MCF 10A (cell line): ENCODE data around the gene AASDHPPT. TPM values are rescaled to one million over a fixed set of nuclear protein-coding genes. Genes with fewer than 3 reads are reported as not detected.

Experiments used
- Bru-seq: library from RNA; stranded (reverse); fragments of 400-500 nt; gene quantifications from one replicate; lab custom pipeline; 2021; lab: Mats Ljungman, UMichigan
- BruChase-seq, 2 experiments: library from RNA; stranded (reverse); fragments of 400-500 nt; gene quantifications; one replicate each; lab custom pipeline; 2021; lab: Mats Ljungman, UMichigan
- BruUV-seq: library from RNA; stranded (reverse); fragments of 400-500 nt; replicated peaks from 2 replicates; lab custom pipeline; 2021; lab: Mats Ljungman, UMichigan
- CTCF ChIA-PET: fragments of 300-600 bp; sonication (Branson Sonifier 250); formaldehyde crosslinking; extraction: SDS; loops from one replicate; lab custom pipeline; 2021; ENCODE audit warnings: antibody characterized with exemption, inconsistent platforms; lab: Yijun Ruan, JAX
- POLR2A ChIA-PET: fragments of 300-600, 350-650 bp; sonication (Branson Sonifier 250); formaldehyde crosslinking; extraction: SDS; loops from one replicate; lab custom pipeline; 2020; ENCODE audit warnings: antibody characterized with exemption, inconsistent platforms; lab: Yijun Ruan, JAX
- DNase-seq: peaks from one replicate; pipeline ENCODE4 v3.0.0-alpha.2; 2018; ENCODE audit not compliant: unreplicated experiment
- H3K27ac Mint-ChIP-seq: one replicate; pipeline ENCODE4 v1.8.0; 2022; ENCODE audit warnings: mild to moderate bottlenecking, low read depth, mixed read lengths; ENCODE audit not compliant: unreplicated experiment
- H3K27me3 Mint-ChIP-seq: one replicate; pipeline ENCODE4 v1.8.0; 2022; ENCODE audit warnings: mixed read lengths; ENCODE audit not compliant: insufficient read depth, unreplicated experiment
- H3K36me3 Mint-ChIP-seq: one replicate; pipeline ENCODE4 v1.8.0; 2022; ENCODE audit warnings: mild to moderate bottlenecking, moderate library complexity, mixed read lengths; ENCODE audit not compliant: insufficient read depth, unreplicated experiment
- H3K4me1 Mint-ChIP-seq: one replicate; pipeline ENCODE4 v1.8.0; 2022; ENCODE audit warnings: mixed read lengths; ENCODE audit not compliant: insufficient read depth, unreplicated experiment
- H3K4me3 Mint-ChIP-seq: one replicate; pipeline ENCODE4 v1.8.0; 2022; ENCODE audit warnings: mild to moderate bottlenecking, moderate library complexity, mixed read lengths; ENCODE audit not compliant: unreplicated experiment
- H3K9me3 Mint-ChIP-seq: one replicate; pipeline ENCODE4 v1.8.0; 2022; ENCODE audit warnings: mixed read lengths; ENCODE audit not compliant: unreplicated experiment
- intact Hi-C: fragments of 100-400 bp; cut with micrococcal nuclease; formaldehyde crosslinking; loops from 2 replicates; pipeline ENCODE4 v1.14.1; 2022
- long read RNA-seq: library from polyadenylated mRNA; stranded (forward); transcript quantifications from one replicate; pipeline ENCODE4 v2.0.0, GENCODE V29; 2022
- total RNA-seq: library from RNA; stranded (reverse); gene quantifications from 2 replicates; pipeline ENCODE4 v1.2.3, GENCODE V29; 2022
- TF ChIP-seq, protein P1 (sequence below): fragments of 200-600 bp; IDR thresholded peaks from one replicate; pipeline ENCODE4 v1.8.0; 2022; ENCODE audit warnings: antibody characterized with exemption, mild to moderate bottlenecking; ENCODE audit not compliant: unreplicated experiment

Gene AASDHPPT, protein sequence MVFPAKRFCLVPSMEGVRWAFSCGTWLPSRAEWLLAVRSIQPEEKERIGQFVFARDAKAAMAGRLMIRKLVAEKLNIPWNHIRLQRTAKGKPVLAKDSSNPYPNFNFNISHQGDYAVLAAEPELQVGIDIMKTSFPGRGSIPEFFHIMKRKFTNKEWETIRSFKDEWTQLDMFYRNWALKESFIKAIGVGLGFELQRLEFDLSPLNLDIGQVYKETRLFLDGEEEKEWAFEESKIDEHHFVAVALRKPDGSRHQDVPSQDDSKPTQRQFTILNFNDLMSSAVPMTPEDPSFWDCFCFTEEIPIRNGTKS
- total RNA-seq (55.3 and 56.3 TPM in 2 replicates), Bru-seq, nascent RNA (percentile 94 among the genes with signal in this experiment), BruChase-seq, experiment 1, labeled RNA remaining after a 6-hour chase (percentile 94 among the genes with signal in this experiment), BruChase-seq, experiment 2, labeled RNA remaining after a 2-hour chase (percentile 94 among the genes with signal in this experiment)
- long read RNA-seq, full-length matches to known transcripts, result 268 of 279 reads
- long read RNA-seq, partial matches to known transcripts, result 2 of 279 reads
- long read RNA-seq, other reads (novel, unspliced or antisense), result 9 of 279 reads

DNA sequence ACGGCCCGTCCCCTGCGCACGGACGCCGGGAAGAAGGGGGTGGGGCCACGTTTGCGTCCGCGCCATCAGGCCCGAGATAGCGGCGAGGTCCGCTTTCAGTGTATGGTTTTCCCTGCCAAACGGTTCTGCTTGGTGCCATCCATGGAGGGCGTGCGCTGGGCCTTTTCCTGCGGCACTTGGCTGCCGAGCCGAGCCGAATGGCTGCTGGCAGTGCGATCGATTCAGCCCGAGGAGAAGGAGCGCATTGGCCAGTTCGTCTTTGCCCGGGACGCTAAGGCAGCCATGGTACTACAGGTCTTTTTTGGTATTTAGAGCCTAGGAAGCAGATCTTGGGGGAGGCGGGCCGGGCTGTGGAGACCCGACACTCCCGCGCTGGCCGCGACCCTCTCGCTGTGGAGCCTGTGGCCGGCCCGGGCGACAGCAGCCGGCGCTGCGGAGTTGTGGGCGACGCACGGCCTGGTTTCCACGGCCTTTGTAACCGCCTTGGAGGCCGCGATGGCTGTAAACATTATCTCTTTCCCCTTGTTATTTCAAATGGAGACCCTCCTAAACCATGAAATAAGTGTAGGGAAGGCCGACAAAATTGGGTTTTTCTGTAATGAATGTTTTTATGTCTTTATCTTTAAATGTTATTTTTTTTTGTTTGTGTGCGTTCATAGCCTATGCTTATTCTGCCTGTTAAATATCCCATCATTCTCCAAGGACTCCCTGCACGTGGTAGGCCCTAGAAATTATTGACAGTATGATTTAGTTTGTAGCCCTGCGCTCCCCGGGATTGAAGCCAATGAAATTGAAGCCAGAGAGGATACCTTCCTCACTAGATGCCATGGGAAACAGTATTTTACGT is at the start of gene AASDHPPT:
Gene AASDHPPT (plus strand): TSS at position 54 of the 847 bp plus-strand sequence. CDS start 49 bp downstream, at position 103.
- TSS peak; percentile 48 for BruUV-seq
- intact Hi-C loops, result loop anchor here (1.0 kb wide), 1 partner anchor 56 kb away; the partner anchor contains the start of gene MSANTD4
- Mint-ChIP-seq H3K4me1 (peaks cover 37% of the 10 kb centered on the region), H3K36me3 (peaks cover 29% of the 10 kb centered on the region), H3K4me3 (peak within 1 kb of the TSS; percentile 88), H3K27ac (peak within 1 kb of the TSS; percentile 97), H3K27me3 (no peaks in the 10 kb centered on the region), H3K9me3 (no peaks in the 10 kb centered on the region)
- CTCF ChIA-PET, result interaction anchor here (0.6 to 0.7 kb wide), 3 partner anchors 52 to 1390 kb away, joined by 3 read pairs; no protein-coding TSS in a partner anchor
- DNase-seq, result peak; percentile 54
- TF ChIP-seq, protein P1, sequence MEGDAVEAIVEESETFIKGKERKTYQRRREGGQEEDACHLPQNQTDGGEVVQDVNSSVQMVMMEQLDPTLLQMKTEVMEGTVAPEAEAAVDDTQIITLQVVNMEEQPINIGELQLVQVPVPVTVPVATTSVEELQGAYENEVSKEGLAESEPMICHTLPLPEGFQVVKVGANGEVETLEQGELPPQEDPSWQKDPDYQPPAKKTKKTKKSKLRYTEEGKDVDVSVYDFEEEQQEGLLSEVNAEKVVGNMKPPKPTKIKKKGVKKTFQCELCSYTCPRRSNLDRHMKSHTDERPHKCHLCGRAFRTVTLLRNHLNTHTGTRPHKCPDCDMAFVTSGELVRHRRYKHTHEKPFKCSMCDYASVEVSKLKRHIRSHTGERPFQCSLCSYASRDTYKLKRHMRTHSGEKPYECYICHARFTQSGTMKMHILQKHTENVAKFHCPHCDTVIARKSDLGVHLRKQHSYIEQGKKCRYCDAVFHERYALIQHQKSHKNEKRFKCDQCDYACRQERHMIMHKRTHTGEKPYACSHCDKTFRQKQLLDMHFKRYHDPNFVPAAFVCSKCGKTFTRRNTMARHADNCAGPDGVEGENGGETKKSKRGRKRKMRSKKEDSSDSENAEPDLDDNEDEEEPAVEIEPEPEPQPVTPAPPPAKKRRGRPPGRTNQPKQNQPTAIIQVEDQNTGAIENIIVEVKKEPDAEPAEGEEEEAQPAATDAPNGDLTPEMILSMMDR, result no peak
- POLR2A ChIA-PET, result interaction anchor here (0.5 to 4.5 kb wide), 24 partner anchors 8 to 1031 kb away, joined by 3 to 28 read pairs (median 4); partner anchors contain the start of gene MSANTD4

DNA sequence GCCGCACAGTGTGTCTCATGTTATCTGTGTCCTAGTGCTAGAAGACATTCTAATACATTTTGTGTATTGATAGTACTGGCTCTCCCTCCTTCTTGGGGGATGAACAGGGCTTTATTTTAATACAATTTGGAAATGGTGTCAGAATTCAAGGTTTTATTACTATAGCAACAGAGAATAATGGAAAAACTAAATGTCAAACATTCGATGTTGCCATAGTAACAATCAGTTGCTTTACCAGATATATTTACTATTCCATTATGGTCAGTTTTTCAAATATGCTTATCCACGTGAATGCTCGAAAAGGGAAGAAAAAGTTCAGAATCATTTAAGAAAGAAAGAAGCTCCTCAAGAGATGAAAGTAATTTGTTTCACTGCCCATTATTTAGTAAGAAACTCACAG is 46.9 kb upstream of the AASDHPPT start:
- TF ChIP-seq, protein P1, result no peak
- no peaks in the 10 kb centered on the region for H3K27me3 Mint-ChIP-seq

DNA sequence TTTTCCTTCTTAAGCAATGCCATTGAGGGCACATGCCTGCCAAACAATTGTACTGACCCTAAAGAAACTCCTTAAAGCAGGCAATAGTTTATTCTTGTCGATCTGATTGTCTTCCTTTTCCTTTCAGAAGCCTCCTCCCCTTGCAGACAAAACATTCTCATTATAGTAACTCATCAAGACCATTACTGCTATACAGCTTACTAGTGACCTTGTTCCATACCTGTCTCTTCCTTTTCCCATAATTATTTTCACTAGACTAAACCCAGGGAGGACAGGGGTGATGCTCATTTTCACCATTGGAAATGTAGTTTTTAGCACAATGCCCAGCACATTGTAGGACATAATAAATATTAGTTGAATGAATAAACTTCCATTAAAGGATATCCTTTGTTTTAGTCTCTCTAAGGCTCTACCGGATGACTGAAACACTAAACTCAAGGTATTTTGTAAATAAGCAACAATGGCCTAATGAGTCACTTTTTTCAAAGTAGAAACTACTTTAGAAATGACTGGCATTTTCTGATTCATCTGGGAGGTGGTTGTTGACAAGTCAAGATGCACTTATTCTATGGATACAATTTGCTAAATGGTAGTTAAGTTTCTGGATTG is 46.2 kb upstream of the AASDHPPT start:
- no peaks in the 10 kb centered on the region for H3K27me3 Mint-ChIP-seq
- CTCF ChIA-PET, result interaction anchor here (0.6 to 1.9 kb wide), 2 partner anchors 11 to 29 kb away, joined by 3 to 4 read pairs; no protein-coding TSS in a partner anchor
- H3K4me3 Mint-ChIP-seq, result no peak overlapping the region
- intact Hi-C loops, result no loop called here
- H3K36me3 Mint-ChIP-seq, result no peaks in the 10 kb centered on the region
- BruUV-seq, result no TSS peak
- peaks cover 7% of the 10 kb centered on the region for H3K4me1 Mint-ChIP-seq
- H3K27ac Mint-ChIP-seq, result peak overlapping the region; percentile 80
- POLR2A ChIA-PET, result interaction anchor here (2.2 to 4.2 kb wide), 2 partner anchors 9 to 46 kb away, joined by 5 to 28 read pairs; partner anchors contain the start of genes AASDHPPT, KBTBD3 and MSANTD4
- DNase-seq, result peak; percentile 28
- TF ChIP-seq, protein P1, result no peak
- no peaks in the 10 kb centered on the region for H3K9me3 Mint-ChIP-seq

More for the DNA sequence above, 46.9 kb upstream of the AASDHPPT start:
- Mint-ChIP-seq H3K4me3 (no peak overlapping the region), H3K9me3 (no peaks in the 10 kb centered on the region), H3K36me3 (no peaks in the 10 kb centered on the region), H3K4me1 (peaks cover 7% of the 10 kb centered on the region), H3K27ac (no peak overlapping the region)
- no TSS peak for BruUV-seq
- intact Hi-C loops, result no loop called here
- CTCF ChIA-PET, result interaction anchor here (0.6 to 1.9 kb wide), 2 partner anchors 10 to 29 kb away, joined by 3 to 4 read pairs; no protein-coding TSS in a partner anchor
- POLR2A ChIA-PET, result interaction anchor here (0.8 to 4.2 kb wide), 3 partner anchors 8 to 47 kb away, joined by 4 to 28 read pairs (median 5); partner anchors contain the start of genes AASDHPPT, KBTBD3 and MSANTD4
- no peak for DNase-seq
